Measurements from ENCODE around the gene TASP1. TPM values are rescaled to one million over a fixed set of nuclear protein-coding genes. Genes with fewer than 3 reads are reported as not detected.

Gene TASP1
- total RNA-seq, 1 donor from 2014 or later = 7.7 TPM

GRCh38 chr20:13671916-13672378 is 33.2 kb upstream of the TASP1 start:
- H3K4me1 Mint-ChIP-seq = no peaks in the 10 kb centered on the region
- DNase-seq (ENCODE audit: low read depth, low spot score) = no peak
- H3K36me3 Mint-ChIP-seq (ENCODE audit: low read depth) = no peaks in the 10 kb centered on the region
- no peak overlapping the region for H3K27ac Mint-ChIP-seq (ENCODE audit: unreplicated experiment)
- H3K9me3 Mint-ChIP-seq = no peaks in the 10 kb centered on the region
- no peak overlapping the region for H3K4me3 Mint-ChIP-seq
- TF ChIP-seq CTCF (conservative IDR thresholded peaks at IDR 0.05) = no peak
- H3K27me3 Mint-ChIP-seq (ENCODE audit: low read depth) = peaks cover 14% of the 10 kb centered on the region

GRCh38 chr20:13671512-13671911 is 32.8 kb upstream of the TASP1 start:
- H3K4me3 Mint-ChIP-seq = no peak overlapping the region
- no peak overlapping the region for H3K27ac Mint-ChIP-seq (ENCODE audit: unreplicated experiment)
- H3K9me3 Mint-ChIP-seq = no peaks in the 10 kb centered on the region
- no peak for DNase-seq (ENCODE audit: low read depth, low spot score)
- peaks cover 14% of the 10 kb centered on the region for H3K27me3 Mint-ChIP-seq (ENCODE audit: low read depth)
- H3K36me3 Mint-ChIP-seq (ENCODE audit: low read depth) = no peaks in the 10 kb centered on the region
- TF ChIP-seq CTCF (conservative IDR thresholded peaks at IDR 0.05) = no peak
- H3K4me1 Mint-ChIP-seq = no peaks in the 10 kb centered on the region

GRCh38 chr20:13670160-13670559 is 31.4 kb upstream of the TASP1 start:
- H3K27me3 Mint-ChIP-seq (ENCODE audit: low read depth) = peaks cover 14% of the 10 kb centered on the region
- no peaks in the 10 kb centered on the region for H3K9me3 Mint-ChIP-seq
- no peak for DNase-seq (ENCODE audit: low read depth, low spot score)
- H3K36me3 Mint-ChIP-seq (ENCODE audit: low read depth) = no peaks in the 10 kb centered on the region
- H3K27ac Mint-ChIP-seq (ENCODE audit: unreplicated experiment) = no peak overlapping the region
- TF ChIP-seq CTCF (conservative IDR thresholded peaks at IDR 0.05) = no peak
- H3K4me1 Mint-ChIP-seq = no peaks in the 10 kb centered on the region
- no peak overlapping the region for H3K4me3 Mint-ChIP-seq

DNA sequence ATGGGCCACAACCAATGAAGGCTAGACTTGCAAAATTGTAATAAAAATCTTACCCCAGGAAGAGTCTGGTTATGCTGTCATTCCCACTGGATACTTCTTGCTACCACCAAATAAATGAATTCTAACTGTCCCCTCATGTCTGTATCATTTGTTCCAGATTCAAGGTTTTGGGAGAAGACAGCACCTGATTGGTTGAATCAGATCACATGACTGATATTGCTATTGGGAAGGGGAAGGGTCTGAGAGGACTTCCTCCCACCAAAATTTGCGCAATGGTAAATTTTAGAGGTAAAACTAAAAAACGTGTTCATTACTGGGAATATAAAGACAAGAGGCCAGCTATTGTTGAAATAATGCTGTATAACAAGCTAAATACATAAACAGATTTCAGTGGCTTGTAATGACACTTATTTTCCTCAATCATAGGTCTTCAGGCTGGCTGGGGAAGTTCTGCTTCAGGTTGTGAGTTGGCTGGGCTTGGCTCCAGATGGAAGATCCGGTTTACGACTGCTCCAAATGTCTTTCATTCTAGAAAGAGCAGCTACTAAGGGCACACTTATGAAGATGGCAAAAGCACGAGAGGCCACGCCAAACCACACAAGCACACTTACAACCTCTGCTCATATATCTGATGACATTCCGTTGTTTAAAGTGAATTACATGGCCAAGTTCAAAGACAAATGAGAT is 27.1 kb upstream of the TASP1 start:
- H3K36me3 Mint-ChIP-seq (ENCODE audit: low read depth) = no peaks in the 10 kb centered on the region
- H3K27me3 Mint-ChIP-seq (ENCODE audit: low read depth) = peaks cover 31% of the 10 kb centered on the region
- no peak overlapping the region for H3K4me3 Mint-ChIP-seq
- DNase-seq (ENCODE audit: low read depth, low spot score) = no peak
- no peaks in the 10 kb centered on the region for H3K9me3 Mint-ChIP-seq
- no peaks in the 10 kb centered on the region for H3K4me1 Mint-ChIP-seq
- TF ChIP-seq CTCF (conservative IDR thresholded peaks at IDR 0.05) = no peak
- no peak overlapping the region for H3K27ac Mint-ChIP-seq (ENCODE audit: unreplicated experiment)

DNA sequence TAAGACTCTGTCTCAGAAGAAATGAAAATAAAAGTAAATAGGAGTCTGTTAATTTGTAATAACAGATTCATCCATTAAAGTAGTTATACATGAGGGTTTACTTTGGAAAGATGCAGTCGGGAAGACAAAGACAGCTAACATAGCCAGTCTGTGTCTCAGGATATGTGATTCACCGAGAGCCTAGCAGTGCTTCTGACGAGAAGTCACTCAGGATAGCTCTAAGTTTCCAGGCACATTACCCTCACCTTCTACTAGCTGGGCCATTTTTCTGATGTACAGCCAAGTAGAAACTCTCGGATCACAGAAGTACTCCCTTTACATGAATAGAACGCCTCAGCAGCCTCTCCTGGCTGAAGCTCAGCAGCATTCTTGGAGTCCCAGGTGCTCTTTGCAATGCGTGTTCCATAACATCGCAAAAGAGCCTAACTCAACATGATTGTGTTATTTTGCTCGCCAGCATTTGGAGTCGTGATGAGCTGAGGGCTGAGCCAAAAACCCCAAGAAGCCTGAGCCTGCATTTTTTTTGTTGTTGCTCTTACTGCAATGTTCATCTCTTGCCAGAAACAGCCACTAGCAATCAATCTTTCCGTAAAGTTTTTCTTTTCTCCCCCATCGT is 22.4 kb upstream of the TASP1 start:
- Mint-ChIP-seq H3K4me3 (no peak overlapping the region), H3K27ac (ENCODE audit: unreplicated experiment) (no peak overlapping the region)
- TF ChIP-seq CTCF (conservative IDR thresholded peaks at IDR 0.05) = no peak

More for the DNA sequence above, 22.4 kb upstream of the TASP1 start:
- Mint-ChIP-seq H3K36me3 (ENCODE audit: low read depth) (no peaks in the 10 kb centered on the region), H3K4me1 (no peaks in the 10 kb centered on the region), H3K9me3 (no peaks in the 10 kb centered on the region), H3K27me3 (ENCODE audit: low read depth) (peaks cover 29% of the 10 kb centered on the region)
- DNase-seq (ENCODE audit: low read depth, low spot score) = no peak
